ENCODE results near the gene GPR62. TPM values are rescaled to one million over a fixed set of nuclear protein-coding genes. Genes with fewer than 3 reads are reported as not detected.

Gene GPR62
- polyA plus RNA-seq, 1 of the 3 experiments (the other 2 are of a cell fraction): 0.02 TPM

- TF ChIP-seq, protein P1, sequence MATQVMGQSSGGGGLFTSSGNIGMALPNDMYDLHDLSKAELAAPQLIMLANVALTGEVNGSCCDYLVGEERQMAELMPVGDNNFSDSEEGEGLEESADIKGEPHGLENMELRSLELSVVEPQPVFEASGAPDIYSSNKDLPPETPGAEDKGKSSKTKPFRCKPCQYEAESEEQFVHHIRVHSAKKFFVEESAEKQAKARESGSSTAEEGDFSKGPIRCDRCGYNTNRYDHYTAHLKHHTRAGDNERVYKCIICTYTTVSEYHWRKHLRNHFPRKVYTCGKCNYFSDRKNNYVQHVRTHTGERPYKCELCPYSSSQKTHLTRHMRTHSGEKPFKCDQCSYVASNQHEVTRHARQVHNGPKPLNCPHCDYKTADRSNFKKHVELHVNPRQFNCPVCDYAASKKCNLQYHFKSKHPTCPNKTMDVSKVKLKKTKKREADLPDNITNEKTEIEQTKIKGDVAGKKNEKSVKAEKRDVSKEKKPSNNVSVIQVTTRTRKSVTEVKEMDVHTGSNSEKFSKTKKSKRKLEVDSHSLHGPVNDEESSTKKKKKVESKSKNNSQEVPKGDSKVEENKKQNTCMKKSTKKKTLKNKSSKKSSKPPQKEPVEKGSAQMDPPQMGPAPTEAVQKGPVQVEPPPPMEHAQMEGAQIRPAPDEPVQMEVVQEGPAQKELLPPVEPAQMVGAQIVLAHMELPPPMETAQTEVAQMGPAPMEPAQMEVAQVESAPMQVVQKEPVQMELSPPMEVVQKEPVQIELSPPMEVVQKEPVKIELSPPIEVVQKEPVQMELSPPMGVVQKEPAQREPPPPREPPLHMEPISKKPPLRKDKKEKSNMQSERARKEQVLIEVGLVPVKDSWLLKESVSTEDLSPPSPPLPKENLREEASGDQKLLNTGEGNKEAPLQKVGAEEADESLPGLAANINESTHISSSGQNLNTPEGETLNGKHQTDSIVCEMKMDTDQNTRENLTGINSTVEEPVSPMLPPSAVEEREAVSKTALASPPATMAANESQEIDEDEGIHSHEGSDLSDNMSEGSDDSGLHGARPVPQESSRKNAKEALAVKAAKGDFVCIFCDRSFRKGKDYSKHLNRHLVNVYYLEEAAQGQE (IDR thresholded peaks at IDR 0.05; ENCODE audit: low read depth, low read length): no peak
- TF ChIP-seq, protein P2, sequence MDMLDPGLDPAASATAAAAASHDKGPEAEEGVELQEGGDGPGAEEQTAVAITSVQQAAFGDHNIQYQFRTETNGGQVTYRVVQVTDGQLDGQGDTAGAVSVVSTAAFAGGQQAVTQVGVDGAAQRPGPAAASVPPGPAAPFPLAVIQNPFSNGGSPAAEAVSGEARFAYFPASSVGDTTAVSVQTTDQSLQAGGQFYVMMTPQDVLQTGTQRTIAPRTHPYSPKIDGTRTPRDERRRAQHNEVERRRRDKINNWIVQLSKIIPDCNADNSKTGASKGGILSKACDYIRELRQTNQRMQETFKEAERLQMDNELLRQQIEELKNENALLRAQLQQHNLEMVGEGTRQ (IDR thresholded peaks at IDR 0.05; ENCODE audit: borderline replicate concordance, low read depth, low read length): no peak
- TF ChIP-seq TCF12 (IDR thresholded peaks at IDR 0.05): no peak
- no peak for TF ChIP-seq IRF3 (IDR thresholded peaks at IDR 0.05; ENCODE audit: low read depth, low read length)
- TF ChIP-seq GATA2 (CRISPR knock-in tag; IDR thresholded peaks at IDR 0.05): peak; percentile 82
- TF ChIP-seq TEAD4 (IDR thresholded peaks at IDR 0.05; ENCODE audit: borderline replicate concordance, insufficient read depth): no peak
- TF ChIP-seq SMC3 (IDR thresholded peaks at IDR 0.05; ENCODE audit: low read depth, low read length): peak; percentile 30; the same call in 1 of the 2 replicates
- peak; percentile 53 for TF ChIP-seq CHD2 (IDR thresholded peaks at IDR 0.05; ENCODE audit: low read length, partially characterized antibody)
Observed at GRCh38 chr3:52006017-52006819, 51.0 kb downstream of the GPR62 start (continued).

DNA sequence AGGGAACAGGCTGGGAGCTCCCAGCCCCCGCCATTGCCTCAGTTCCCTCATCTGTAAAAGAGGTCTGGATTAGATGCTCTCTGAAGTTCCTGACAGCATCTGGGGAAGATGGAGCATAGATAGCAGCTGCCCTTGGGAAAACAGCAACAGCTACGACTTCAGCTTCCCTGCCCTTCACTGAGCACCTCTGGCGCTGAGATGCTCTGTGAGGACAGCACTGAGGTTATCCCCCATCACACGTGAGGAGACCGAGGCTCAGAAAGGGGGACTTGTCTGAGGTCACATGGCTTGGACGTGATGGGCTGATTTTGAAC lies 51.6 kb downstream of the GPR62 start:
- Histone ChIP-seq H3F3A (replicated peaks; ENCODE audit: insufficient read depth) (no peaks in the 10 kb centered on the region), H4K20me1 (ENCODE audit: insufficient read depth) (no peaks in the 10 kb centered on the region), H2AFZ (ENCODE audit: low read depth) (no peak overlapping the region), H3K9me2 (no peaks in the 10 kb centered on the region), H3K4me2 (no peak overlapping the region), H3K36me3 (replicated peaks in 1 of 2; ENCODE audit: control insufficient read depth in 1 of 2, insufficient read depth in 2 of 2, low read length in 1 of 2) (no peaks in the 10 kb centered on the region), H3K9me3 (no peaks in the 10 kb centered on the region), H3K79me2 (ENCODE audit: insufficient read depth) (no peaks in the 10 kb centered on the region), H3K27me3 (ENCODE audit: insufficient read depth) (no peaks in the 10 kb centered on the region), H3K4me1 (ENCODE audit: control insufficient read depth in 1 of 2, insufficient read depth in 2 of 2, low read depth in 1 of 2, low read length in 1 of 2) (peaks cover 20 to 59% of the 10 kb centered on the region in 2 experiments), H3K4me3 (ENCODE audit: low read depth in 2 of 2, low read length in 1 of 2) (no peak overlapping the region), H3K27ac (ENCODE audit: low read depth in 2 of 2, low read length in 1 of 2) (peak overlapping the region in 1 of 2 experiments; percentile 99; a peak in 2 of 4 replicates), H3K9ac (no peak overlapping the region)
- TF ChIP-seq EP300 (IDR thresholded peaks at IDR 0.05; ENCODE audit: borderline replicate concordance in 1 of 2, low read depth in 1 of 2, low read length in 1 of 2): no peak
- no peak for TF ChIP-seq TEAD4 (IDR thresholded peaks at IDR 0.05; ENCODE audit: borderline replicate concordance, insufficient read depth)
- 0 out of 2 replicates have a peak, but pooled peaks have one; percentile 12 for TF ChIP-seq FOXJ3 (CRISPR knock-in tag; IDR thresholded peaks at IDR 0.05)
- no peak for TF ChIP-seq CHD2 (IDR thresholded peaks at IDR 0.05; ENCODE audit: low read length, partially characterized antibody)
- no peak for TF ChIP-seq MXI1 (IDR thresholded peaks at IDR 0.05; ENCODE audit: low read depth, low read length)
- TF ChIP-seq, protein P3, sequence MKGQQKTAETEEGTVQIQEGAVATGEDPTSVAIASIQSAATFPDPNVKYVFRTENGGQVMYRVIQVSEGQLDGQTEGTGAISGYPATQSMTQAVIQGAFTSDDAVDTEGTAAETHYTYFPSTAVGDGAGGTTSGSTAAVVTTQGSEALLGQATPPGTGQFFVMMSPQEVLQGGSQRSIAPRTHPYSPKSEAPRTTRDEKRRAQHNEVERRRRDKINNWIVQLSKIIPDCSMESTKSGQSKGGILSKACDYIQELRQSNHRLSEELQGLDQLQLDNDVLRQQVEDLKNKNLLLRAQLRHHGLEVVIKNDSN (IDR thresholded peaks at IDR 0.05; ENCODE audit: borderline replicate concordance, low read depth): no peak
- TF ChIP-seq FOXM1 (IDR thresholded peaks at IDR 0.05; ENCODE audit: low read depth): no peak
- TF ChIP-seq, protein P1 (IDR thresholded peaks at IDR 0.05; ENCODE audit: low read depth, low read length): no peak
- peak; percentile 52 for TF ChIP-seq GATA2 (CRISPR knock-in tag; IDR thresholded peaks at IDR 0.05)
- no peak for TF ChIP-seq TCF12 (IDR thresholded peaks at IDR 0.05)
- no peak for TF ChIP-seq GABPA (IDR thresholded peaks at IDR 0.05; ENCODE audit: low read depth)
- no peak for TF ChIP-seq YY1 (IDR thresholded peaks at IDR 0.05; ENCODE audit: low read depth)
- TF ChIP-seq PBX3 (IDR thresholded peaks at IDR 0.05): no peak
- 80% methylated on average over 6 of the region's 6 CpGs for WGBS (ENCODE audit: low lambda C conversion rate)
- CTCF ChIA-PET: interaction anchor here (3.1 to 24.7 kb wide), 6 partner anchors 11 to 137 kb away, joined by 11 to 983 read pairs (median 286); partner anchors contain the start of genes ACY1, DUSP7 and POC1A
- POLR2A ChIA-PET: interaction anchor here (1.4 to 6.0 kb wide), 4 partner anchors 20 to 48 kb away, joined by 4 to 144 read pairs (median 73); partner anchors contain the start of gene DUSP7
- DNase-seq: no peak
